ENCODE results near the gene AGXT.

AGXT gene

DNA sequence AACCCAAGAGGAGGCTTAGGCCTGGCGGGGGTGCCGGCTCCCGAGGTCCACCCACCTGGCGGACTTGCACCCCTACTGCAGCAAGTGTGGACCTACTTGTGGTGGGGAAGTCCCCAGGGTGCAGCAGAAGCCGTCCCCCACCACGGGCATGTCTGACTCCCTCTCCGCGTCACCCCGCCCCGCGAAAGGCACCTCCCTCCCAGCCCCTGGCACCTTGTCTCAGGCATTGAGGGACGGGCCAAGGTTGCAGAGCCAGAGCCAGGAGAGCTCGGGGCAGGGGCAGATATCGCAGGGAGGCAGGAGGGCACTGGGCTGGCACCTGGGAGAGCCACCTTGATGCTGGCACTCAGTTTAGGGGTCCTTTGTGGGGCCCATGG, 56.6 kb downstream of the AGXT start:
- no peak for DNase-seq (ENCODE audit: low read depth)
- TF ChIP-seq, protein P1, sequence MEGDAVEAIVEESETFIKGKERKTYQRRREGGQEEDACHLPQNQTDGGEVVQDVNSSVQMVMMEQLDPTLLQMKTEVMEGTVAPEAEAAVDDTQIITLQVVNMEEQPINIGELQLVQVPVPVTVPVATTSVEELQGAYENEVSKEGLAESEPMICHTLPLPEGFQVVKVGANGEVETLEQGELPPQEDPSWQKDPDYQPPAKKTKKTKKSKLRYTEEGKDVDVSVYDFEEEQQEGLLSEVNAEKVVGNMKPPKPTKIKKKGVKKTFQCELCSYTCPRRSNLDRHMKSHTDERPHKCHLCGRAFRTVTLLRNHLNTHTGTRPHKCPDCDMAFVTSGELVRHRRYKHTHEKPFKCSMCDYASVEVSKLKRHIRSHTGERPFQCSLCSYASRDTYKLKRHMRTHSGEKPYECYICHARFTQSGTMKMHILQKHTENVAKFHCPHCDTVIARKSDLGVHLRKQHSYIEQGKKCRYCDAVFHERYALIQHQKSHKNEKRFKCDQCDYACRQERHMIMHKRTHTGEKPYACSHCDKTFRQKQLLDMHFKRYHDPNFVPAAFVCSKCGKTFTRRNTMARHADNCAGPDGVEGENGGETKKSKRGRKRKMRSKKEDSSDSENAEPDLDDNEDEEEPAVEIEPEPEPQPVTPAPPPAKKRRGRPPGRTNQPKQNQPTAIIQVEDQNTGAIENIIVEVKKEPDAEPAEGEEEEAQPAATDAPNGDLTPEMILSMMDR (conservative IDR thresholded peaks at IDR 0.05; ENCODE audit: low read length), result no peak
- no peak overlapping the region for H3K4me3 ChIP-seq (ENCODE audit: low read length)

DNA sequence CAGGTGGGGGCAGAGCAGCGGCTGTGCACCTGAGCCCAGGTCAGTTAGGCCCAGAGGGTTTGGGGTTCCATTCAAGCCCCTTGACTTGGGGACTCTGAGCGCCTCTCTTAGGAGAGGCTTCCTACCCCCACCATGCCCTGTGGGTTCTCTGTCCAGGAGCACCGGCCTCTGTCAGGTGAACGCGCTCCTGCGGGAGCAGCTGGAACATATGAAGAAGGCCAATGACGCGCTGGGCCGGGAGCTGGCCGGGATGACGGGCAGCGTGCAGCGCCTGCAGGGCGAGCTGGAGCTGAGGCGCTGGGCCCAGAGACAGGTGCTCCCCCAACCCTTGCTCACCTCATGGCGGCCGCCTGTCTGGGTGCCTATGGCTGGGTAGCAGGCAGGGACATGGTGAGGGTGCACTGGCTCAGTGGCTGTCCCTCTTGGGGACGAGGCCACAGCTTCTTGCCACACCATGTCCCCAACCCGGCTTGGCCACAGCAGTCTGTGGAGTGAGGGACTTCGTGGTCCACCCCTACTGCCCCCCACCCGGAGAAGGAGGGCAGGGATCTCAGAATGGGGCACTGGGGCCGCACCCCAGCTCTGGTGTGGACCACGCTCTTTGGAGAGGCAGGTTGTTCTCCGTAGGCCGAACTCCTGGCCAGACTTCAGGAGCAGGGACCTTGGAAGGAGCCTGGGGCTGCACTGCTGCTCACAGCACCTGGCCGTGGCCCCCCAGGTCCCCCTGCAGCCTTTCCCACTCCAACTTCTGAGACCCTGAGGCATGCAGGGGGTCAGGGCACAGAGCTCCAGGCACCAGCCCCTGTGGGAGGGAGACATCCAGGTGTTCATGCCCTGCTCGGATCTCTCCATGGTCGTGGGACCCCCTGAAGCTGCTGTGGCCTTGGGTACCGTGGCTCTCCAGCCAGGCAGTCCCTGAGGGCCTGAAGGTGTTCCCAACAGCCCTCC, 57.2 kb downstream of the AGXT start:
- no peak overlapping the region for H3K4me3 ChIP-seq (ENCODE audit: low read length)
- TF ChIP-seq, protein P1 (conservative IDR thresholded peaks at IDR 0.05; ENCODE audit: low read length), result no peak
- DNase-seq (ENCODE audit: low read depth), result no peak

DNA sequence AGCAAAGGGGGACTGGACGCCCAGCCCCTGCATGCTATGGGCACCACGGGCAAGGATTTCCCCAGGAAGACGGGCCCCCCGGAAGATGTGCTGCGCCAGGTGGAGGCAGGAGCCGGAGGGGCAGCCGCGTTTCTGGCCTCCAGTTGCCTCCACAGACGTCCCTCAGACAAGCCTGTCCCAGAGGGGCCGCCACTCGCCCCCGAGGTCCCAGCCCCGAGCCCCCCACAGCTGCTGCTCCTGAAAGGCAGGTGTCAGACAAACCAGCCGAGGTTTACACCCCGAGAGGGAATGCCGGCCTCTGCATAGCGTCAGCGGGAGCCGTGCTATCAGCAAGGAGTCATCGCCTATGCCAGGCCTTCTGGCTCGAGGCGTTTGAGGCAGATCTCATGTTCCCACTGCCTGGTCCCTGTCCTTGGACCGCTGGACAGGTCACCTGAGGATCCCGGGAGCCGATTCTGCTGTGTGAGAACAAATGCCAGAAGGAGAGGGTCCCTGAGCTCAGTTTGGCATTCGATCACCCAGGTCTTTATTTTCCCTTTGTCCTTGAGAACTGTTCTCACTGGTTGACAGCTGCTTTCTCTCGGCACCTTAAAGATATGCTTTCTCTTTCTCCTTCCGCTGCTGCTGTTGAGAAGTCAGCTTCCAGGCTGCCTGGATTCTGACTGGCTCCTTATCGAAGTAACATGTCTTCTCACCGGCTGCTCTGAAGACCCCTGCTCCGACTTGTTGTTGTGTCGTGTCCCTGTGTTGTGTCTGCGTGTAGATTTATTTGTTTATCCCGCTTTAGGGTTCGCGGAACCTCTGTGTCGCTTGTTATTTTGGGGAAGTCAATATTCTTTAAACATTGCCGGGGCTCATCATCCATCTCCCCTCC, 58.1 kb downstream of the AGXT start:
- TF ChIP-seq, protein P1 (conservative IDR thresholded peaks at IDR 0.05; ENCODE audit: low read length), result no peak
- DNase-seq (ENCODE audit: low read depth), result peak; percentile 13
- H3K4me3 ChIP-seq (ENCODE audit: low read length), result peak overlapping the region; percentile 20

DNA sequence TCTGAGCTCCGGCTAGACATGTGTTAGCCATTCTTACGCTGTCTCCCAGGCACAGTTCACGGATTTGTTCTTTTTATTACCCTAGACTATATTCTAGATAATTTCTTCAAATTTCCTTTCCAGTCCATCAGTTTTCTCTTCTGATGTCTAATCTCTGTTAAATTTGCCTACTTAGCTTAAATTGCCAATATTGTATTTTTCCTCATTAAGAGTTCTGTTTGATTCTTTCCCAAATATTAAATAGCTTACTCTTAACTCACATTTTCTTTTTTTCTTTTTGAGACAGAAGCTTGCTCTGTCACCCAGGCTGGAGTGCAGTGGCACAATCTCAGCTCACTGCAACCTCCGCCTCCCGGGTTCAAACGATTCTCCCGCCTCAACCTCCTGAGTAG, 58.8 kb downstream of the AGXT start:
- DNase-seq (ENCODE audit: low read depth), result no peak
- H3K4me3 ChIP-seq (ENCODE audit: low read length), result no peak overlapping the region
- TF ChIP-seq, protein P1 (conservative IDR thresholded peaks at IDR 0.05; ENCODE audit: low read length), result no peak

DNA sequence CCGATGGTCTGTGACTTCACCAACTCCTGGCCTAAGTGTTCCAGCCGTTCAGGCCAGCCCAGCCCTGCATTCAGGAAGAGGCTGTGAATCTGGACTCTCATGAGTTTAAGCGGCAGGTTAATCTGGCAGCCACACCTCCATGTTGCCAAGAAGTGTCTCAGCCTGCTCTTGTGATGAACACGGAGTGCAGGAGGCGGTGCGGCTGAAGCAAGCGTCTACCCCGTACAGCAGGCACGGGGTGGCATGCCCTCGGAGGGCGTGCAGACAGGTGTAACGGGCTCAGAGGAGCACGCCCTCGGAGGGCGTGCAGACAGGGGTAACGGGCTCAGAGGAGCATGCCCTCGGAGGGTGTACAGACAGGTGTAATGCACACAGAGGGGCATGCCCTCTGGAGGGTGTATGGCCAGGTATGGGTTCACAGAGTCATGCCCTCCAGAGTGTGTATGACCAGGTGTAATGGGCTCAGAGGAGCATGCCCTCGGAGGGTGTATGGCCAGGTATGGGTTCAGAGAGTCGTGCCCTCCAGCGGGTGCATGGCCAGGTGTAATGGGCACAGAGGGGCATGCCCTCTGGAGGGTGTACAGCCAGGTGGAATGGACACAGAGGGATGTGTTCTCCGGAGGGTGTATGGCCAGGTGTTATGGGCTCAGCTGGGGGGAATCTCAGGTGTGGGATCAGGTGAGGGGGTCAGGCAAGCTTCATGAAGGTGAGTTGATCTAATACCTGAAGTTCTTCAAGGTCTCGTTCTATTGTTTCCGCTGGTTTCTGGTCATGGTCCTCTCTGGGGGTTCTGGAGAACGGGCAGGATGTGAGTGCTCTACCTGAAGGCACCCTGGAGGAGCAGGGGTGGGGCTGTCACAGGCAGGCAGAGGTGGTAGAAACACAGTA, 60.1 kb downstream of the AGXT start:
- TF ChIP-seq, protein P1 (conservative IDR thresholded peaks at IDR 0.05; ENCODE audit: low read length), result no peak
- DNase-seq (ENCODE audit: low read depth), result no peak
- H3K4me3 ChIP-seq (ENCODE audit: low read length), result no peak overlapping the region

DNA sequence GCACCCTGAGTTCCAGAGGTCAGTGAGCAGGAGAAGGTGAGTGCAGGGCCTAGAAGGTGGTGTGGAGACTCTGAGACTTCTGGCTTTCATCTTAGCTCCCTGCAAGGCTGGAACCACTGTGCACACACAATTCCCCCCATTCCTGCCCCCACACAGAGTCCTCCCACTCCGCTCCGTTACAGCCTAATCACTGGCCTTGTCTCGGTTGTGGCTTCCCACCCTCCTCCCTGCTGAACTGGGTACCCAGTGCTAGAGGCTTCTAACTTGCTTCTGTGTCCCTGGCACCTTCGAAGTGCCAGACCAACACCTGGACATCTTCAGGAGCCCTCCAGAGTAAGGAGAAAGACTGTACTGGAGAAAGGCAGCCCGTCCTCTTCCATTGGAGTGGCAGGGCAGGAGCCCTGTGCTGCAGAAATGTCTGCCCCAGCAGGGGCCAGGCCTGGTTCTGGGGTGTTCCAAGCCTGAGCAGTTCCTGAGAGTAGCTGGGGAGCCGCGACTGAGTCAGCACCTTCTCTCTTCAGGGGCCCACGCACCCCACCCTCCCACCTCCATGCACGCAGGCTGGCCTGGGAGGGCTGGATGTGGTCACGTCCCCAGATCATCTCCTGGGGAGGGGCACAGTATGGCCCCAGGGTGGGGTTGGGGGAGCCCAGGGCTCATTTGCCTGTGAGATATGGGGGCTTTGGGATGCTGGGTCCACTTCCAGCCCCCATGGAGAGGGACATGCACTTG, 60.9 kb downstream of the AGXT start:
- TF ChIP-seq, protein P1 (conservative IDR thresholded peaks at IDR 0.05; ENCODE audit: low read length), result no peak
- no peak for DNase-seq (ENCODE audit: low read depth)
- no peak overlapping the region for H3K4me3 ChIP-seq (ENCODE audit: low read length)
